DMS79 (cell line): ENCODE data around the gene OR2H1.

Experiments used
- DNase-seq: peaks from one replicate; lab custom pipeline; 2025; lab: John Stamatoyannopoulos, UW

OR2H1 gene

DNA sequence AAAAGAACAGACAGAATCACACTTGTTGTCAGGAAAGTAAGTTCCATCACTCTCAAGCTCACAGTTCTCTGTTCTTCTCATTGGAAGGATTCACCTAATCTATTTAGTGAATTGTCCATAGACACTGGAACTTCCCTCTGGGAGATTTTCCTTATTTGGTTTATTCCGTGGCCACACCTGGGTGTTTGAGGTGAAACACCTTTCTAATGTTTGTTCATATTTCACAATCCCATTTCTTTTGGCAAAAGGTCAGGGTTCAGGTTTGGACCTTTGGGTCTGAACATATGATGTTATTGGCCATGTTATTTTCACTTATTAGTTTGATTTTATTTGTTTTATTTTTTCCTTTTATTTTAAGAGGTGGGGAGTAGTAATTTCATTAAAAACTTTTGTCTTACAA lies 26.8 kb downstream of the OR2H1 start:
- no peak for DNase-seq

GRCh38 chr6:29486577-29486976 lies 29.6 kb downstream of the OR2H1 start:
- DNase-seq, result no peak

- no peak for DNase-seq
Observed at GRCh38 chr6:29487131-29487530, 30.2 kb downstream of the OR2H1 start.

DNA sequence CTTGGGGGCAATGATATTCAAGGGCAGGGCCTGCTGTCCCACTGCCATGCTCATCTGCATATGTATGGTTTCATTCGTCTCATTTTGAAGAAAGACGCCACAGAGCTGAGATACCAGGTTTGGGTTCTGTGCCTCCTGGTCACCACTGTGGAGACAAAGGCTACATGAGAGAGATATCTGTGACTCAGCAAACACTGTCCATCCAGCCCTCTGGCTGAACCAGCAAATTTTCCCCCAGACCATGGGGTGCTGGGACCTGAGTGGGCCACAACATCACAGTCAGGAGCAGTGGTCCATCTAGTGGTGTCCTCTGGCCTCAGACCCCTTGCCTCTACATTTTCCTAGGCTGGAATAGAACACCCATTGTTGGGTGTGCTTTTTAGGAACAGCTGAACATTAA lies 30.7 kb downstream of the OR2H1 start, which contains the start of gene MAS1L:
Gene MAS1L, minus strand, starts transcription at position 297 of the 400 bp plus-strand sequence. Its CDS starts 54 bp downstream, at position 243.
- DNase-seq, result no peak

DNA sequence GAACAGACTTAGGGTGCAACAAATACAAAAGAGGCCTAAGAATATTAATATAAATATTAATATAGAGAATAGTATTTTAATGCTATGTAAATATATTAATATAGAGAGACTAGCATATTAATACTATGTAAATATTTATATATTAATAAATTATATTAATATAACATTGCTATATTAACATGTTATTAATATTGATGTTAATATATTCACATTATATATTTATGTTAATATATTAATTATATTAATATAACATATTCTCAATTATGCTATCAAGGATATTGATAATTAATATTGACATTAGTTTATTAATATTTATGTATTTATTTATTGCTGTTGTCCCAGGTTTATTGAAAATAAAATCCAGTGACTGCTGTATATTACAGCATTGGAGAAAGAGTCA lies 31.9 kb downstream of the OR2H1 start:
- no peak for DNase-seq

DNA sequence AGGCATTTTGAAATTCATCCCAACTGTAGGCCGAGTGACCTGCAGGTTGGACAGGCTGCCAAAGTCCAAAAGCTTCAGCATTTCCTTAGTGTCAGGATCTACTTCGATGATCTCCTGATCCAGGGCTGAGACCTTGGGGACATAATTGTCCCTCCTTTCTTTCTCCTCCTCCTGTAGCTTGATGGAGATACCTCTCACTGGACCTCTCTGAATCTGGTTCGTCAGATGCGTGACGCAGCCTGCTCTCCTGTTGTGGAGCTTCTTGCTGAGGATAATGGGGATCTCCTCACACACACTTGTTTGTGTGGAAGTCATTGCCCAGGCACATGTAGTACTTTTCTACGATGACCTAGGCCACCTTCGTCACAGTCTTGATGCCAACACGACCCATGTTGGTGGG lies 32.3 kb downstream of the OR2H1 start:
- DNase-seq, result no peak

DNA sequence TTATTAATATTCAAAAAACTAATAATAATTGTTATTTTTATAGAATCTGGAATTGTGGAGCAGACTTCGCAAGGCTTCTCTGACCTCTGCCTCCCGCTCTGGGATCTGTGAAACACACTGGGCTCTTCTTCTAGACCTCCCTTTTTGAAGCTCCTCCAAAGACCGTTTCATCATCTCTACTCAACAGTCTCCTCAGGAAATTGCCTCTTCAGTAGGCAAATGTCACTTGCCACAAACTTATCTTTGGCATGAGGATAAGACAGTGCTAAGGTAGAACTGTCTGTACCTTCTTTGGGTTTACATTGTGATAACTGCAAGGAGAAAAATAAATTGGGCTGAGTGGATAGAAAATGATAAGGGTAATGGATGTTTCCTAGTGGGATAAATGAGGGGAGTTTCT lies 33.1 kb downstream of the OR2H1 start:
- DNase-seq, result no peak

GRCh38 chr6:29490552-29490951 lies 33.6 kb downstream of the OR2H1 start:
- DNase-seq, result no peak

GRCh38 chr6:29491574-29491973 lies 34.6 kb downstream of the OR2H1 start:
- no peak for DNase-seq

GRCh38 chr6:29493261-29493660 lies 36.3 kb downstream of the OR2H1 start:
- no peak for DNase-seq

DNA sequence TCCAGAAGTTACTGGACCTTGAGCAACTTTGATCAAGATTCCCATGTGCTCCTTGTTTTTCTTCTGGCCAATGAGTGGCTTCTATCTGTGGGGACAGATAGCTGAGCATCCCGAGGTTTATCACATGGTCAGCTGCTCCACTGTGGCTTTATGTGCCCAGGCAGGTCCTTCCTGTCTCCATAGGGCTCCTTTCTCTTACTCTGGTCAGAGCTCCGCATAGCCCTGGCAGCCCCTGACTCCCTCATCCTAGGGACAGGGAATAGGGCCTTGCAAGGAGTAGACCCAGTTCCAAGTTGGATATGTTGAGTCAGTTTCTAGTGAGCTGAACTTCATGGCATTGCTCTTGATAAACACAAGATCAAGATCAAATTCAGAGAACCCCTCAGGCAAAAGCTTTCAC lies 37.2 kb downstream of the OR2H1 start:
- DNase-seq, result no peak

GRCh38 chr6:29495571-29495970 lies 38.6 kb downstream of the OR2H1 start:
- DNase-seq, result no peak

GRCh38 chr6:29496961-29497360 lies 40.0 kb downstream of the OR2H1 start:
- no peak for DNase-seq

DNA sequence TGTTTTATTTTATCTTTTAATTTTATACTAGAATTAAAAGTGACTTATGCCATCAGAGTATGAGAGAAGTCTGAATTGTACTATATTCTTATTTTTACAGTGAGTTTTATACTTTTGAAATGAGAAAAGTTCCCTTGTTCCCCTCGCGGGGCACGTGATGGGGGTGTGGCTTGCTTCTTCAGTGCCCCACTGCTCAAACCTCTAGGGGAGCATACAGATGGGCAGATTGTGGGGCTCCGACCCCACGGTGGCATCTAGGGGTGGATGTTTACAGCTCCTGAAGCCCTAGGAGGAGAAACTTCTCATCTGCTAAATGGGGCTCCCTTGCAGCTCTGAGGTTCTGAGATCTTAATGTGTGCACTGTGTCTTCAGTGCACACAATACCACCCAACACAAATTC lies 42.7 kb downstream of the OR2H1 start:
- DNase-seq, result no peak

GRCh38 chr6:29500594-29500993 lies 43.6 kb downstream of the OR2H1 start:
- DNase-seq, result no peak

DNA sequence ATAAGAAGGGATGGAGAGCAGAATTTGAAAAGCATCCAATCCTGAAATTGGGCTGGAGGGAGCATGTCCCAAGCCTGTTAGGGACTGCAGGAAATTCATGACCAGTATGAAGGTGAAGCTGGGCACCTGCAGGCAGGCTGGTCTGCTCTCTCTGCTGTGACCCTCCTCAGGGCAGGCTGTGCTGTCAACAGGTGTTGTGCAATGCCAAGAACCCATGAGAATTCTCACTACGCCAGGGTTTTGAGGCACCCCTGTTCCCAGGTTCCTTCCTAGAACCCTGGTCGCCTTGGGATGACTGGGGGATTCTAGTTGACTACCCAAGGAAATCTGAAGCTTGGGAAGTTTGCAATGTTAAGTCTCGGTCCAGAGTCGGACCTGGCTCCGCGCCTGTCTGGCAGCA lies 44.2 kb downstream of the OR2H1 start:
- no peak for DNase-seq

DNA sequence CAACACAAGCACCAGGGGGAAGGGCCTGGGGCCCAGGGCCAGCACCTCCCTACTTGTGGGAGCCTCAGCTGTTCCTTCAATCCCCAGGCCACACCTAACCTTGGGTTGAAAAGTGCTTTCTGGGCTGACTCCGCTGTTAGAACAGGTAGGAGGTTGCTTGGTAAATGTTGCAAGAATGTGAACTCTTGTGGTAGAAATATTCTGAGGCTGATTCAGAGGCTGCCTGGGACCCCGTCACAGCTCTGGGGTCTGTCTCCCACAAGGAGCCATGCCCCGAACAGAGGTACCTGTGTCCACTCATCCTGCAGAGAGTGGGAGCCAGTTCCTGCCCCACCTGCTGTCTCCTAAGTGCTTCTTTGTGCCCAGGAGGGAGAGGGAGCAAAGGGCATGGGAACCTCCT lies 45.2 kb downstream of the OR2H1 start:
- DNase-seq, result no peak

DNA sequence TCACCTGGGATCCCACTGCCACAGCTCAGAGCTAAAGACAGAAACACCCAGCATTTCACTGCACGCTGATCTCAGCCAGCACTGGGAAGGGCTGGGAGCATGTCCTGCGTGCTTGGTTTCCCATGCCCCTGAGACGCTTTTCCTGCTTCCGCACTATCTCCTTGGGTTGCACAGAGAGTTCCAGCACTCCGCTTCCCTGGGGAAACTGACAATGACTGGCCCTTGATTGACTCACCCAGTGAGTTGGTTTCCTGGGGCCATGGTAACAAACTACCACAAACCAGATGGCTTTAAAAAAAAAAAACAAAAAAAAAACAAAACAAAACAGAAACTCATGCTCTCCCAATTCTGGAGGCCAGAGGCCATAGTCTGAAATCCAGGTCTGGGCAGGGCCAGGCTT lies 45.6 kb downstream of the OR2H1 start:
- no peak for DNase-seq

- DNase-seq, result no peak
Observed at GRCh38 chr6:29504961-29505360, 48.0 kb downstream of the OR2H1 start.

GRCh38 chr6:29505808-29506207 lies 48.9 kb downstream of the OR2H1 start:
- DNase-seq, result no peak

DNA sequence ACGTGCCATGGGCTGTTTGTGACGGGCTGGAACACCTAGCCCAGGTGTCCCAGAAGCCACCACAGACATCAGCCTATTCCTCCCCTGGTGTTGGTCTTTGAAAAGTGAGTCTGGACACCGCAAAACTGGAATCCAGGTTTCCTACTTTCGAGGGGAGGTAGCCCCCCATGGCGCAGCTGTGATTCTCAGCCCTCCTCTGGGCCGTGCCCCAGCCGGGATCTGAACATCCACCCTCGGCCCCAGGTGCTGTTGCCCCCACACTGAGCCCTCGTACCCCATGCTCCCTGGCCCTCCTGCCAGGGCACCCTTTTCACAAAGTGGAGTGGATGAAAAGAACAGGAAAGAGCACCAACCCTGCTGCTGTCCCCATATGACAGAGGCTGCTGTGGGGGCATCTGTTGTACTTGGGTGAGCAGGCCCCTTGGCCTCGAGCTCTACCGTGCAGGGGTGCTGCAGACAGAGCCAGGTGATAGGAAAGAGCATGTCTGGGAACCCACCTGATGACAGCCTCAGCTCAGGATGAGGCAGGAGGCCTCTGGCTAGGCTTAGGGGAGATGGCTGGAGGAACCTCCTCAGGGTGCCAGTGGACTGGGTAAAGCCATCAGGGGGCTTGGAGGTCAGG lies 49.6 kb downstream of the OR2H1 start:
- no peak for DNase-seq

DNA sequence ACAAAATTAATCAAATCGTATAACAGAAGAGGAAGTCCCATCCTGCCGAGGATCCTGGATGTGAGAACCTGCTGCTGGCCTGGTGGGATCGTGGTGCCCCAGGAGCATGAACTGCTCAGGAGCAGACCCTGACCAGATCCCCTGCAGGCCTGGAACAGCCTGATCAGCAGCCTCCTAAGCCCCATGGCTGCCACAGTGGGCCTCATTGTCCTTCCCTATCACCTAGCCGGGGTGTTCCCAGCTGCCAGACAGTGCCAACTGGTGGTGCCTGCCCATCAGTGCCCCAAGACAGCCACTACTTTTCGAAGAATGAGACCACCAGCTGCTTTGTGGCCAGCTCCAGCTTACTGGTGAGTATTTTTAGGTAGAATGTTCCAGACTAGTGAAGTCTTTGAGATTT lies 50.4 kb downstream of the OR2H1 start:
- DNase-seq, result no peak

DNA sequence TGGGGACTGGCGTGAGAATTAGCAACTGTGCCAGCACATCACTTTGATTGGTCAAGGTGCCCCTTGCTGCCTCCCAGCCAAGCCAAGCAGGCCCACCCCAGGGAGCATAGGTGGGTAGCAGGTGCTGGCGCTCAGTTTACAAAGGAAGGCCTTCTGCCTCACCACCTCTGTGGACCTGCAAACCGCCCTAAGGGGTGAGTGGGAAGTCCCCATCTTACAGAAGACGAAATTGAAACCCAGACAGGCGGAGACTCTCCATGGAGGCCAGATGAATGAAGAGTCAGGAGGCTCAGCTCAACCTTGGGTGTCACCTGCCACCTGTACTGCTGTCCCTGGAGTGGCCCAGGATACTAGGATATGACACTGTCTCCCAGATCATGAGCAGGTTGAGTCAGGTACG lies 52.3 kb downstream of the OR2H1 start:
- DNase-seq, result no peak

GRCh38 chr6:29509711-29510110 lies 52.8 kb downstream of the OR2H1 start:
- DNase-seq, result no peak

GRCh38 chr6:29510202-29510601 lies 53.2 kb downstream of the OR2H1 start:
- no peak for DNase-seq
